ENCODE measurements around the gene FGF14. TPM values are rescaled to one million over a fixed set of nuclear protein-coding genes. Genes with fewer than 3 reads are reported as not detected.

Gene FGF14
- total and polyA plus RNA-seq, 2 donors (not counting 3 experiments of a cell fraction or from before 2014, with no cell fraction given) = not detected

DNA sequence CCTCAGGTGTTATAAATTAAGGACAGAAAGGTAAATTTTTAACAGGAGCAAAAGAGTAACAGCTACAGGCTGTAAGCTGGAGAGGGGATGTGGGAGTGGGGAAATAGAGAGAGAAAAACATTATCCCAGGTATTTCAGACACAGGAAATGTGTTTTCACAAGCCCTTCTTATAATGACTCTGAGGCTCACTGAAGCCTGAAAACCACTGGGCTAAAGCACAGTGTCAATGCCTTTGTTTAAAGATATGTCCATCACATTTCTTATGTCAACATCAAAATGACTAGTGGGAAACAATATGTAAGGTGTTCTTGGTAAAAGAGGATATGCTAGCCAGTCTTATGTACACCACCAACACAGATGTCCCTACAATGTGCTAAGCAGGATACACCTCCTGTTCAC, 365.9 kb downstream of the FGF14 start:
- no peaks in the 10 kb centered on the region for H4K20me1 ChIP-seq (replicated peaks; ENCODE audit: control insufficient read depth, extremely low read depth, insufficient read depth, low read length)
- no peak for TF ChIP-seq POLR2AphosphoS5 (IDR thresholded peaks at IDR 0.05; ENCODE audit: insufficient read depth, low read depth, low read length)
- no peak for TF ChIP-seq GATA2 (IDR thresholded peaks at IDR 0.05; ENCODE audit: insufficient read depth, insufficient read length, low read depth, low read length)
- no peak for TF ChIP-seq JUN (IDR thresholded peaks at IDR 0.05; ENCODE audit: borderline replicate concordance, insufficient read depth, insufficient read length, low read depth)
- TF ChIP-seq EZH2 (IDR thresholded peaks at IDR 0.05; ENCODE audit: borderline replicate concordance, low read depth, low read length, severe bottlenecking) = no peak
- no peak for TF ChIP-seq FOS (IDR thresholded peaks at IDR 0.05; ENCODE audit: borderline replicate concordance, insufficient read depth, low read length)
- TF ChIP-seq POLR2A (IDR thresholded peaks at IDR 0.05; ENCODE audit: low read depth, low read length) = no peak
- TF ChIP-seq, protein P1, sequence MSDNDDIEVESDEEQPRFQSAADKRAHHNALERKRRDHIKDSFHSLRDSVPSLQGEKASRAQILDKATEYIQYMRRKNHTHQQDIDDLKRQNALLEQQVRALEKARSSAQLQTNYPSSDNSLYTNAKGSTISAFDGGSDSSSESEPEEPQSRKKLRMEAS (IDR thresholded peaks at IDR 0.05; ENCODE audit: insufficient read depth, insufficient read length) = no peak
- no peak for TF ChIP-seq MYC (IDR thresholded peaks at IDR 0.05; ENCODE audit: low read depth, low read length)
- POLR2A ChIA-PET = no interaction called here
- FAIRE-seq (no peak), DNase-seq (ENCODE audit: low read depth, low spot score) (no peak)
- H2AFZ ChIP-seq (ENCODE audit: low read depth, low read length) = no peak overlapping the region
- dilution Hi-C loops (cut with MboI; ENCODE audit: extremely low pct_ligation_motif_present, low sequenced_read_pairs) (no loop called here), intact Hi-C loops (cut with micrococcal nuclease) (no loop called here)
- no peaks in the 10 kb centered on the region for H3K27me3 ChIP-seq (ENCODE audit: control insufficient read depth in 2 of 2, insufficient read depth in 2 of 2, low read length in 2 of 2)
- no peaks in the 10 kb centered on the region for H3K4me1 ChIP-seq (ENCODE audit: control insufficient read depth, extremely low read depth, insufficient read depth, low read length)
- CTCF ChIA-PET = no interaction called here
- no TSS peak for BruUV-seq (replicated peaks)
- no peaks in the 10 kb centered on the region for H3K9me1 ChIP-seq (replicated peaks; ENCODE audit: control insufficient read depth, extremely low read depth, insufficient read depth, low read length)
- H3K36me3 ChIP-seq (ENCODE audit: control insufficient read depth in 2 of 2, extremely low read depth in 1 of 2, insufficient read depth in 2 of 2, low read length in 2 of 2) = no peaks in the 10 kb centered on the region
- no peak overlapping the region for H3K4me3 ChIP-seq (replicated peaks in 1 of 3; ENCODE audit: insufficient read depth in 1 of 3, low read depth in 1 of 3, low read length in 3 of 3)
- H3K79me2 ChIP-seq (ENCODE audit: control insufficient read depth, insufficient read depth, low read length) = no peaks in the 10 kb centered on the region
- no peak overlapping the region for H3K4me2 ChIP-seq (ENCODE audit: insufficient read depth, low read length)
- H3K9me3 ChIP-seq (replicated peaks; ENCODE audit: control insufficient read depth, insufficient read depth, low read length) = no peaks in the 10 kb centered on the region
- H3K9ac ChIP-seq (replicated peaks; ENCODE audit: extremely low read depth, insufficient read depth, low read length) = no peak overlapping the region
- no peak overlapping the region for H3K27ac ChIP-seq (ENCODE audit: insufficient read depth, low read depth, low read length)

DNA sequence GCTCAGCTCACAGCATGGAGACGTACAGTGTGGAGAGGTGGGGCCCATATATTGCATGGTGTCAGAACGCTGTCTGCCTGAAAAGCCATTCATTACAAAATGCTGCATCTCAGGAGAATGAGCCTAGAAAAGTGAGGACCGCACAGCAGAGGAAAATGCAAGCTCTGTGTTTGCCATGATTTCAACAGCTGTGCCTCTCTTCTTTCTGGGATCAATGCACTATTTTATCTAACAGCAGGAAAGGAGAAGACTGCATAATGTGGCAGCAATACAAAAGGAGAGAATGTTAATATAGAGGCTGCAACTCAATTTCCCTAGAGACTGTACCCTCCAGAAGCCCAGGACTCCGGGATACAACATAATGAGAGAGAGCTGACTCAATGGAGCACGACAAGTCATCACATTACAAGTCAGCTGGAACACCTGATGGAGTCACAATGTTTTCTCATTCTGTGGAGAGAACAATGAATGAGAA, 368.0 kb downstream of the FGF14 start:
- dilution Hi-C loops (cut with MboI; ENCODE audit: extremely low pct_ligation_motif_present, low sequenced_read_pairs) (no loop called here), intact Hi-C loops (cut with micrococcal nuclease) (no loop called here)
- H2AFZ ChIP-seq (ENCODE audit: low read depth, low read length) = no peak overlapping the region
- H3K27ac ChIP-seq (ENCODE audit: insufficient read depth, low read depth, low read length) = no peak overlapping the region
- POLR2A ChIA-PET = no interaction called here
- FAIRE-seq (no peak), DNase-seq (ENCODE audit: low read depth, low spot score) (no peak)
- H3K4me1 ChIP-seq (ENCODE audit: control insufficient read depth, extremely low read depth, insufficient read depth, low read length) = no peaks in the 10 kb centered on the region
- H3K79me2 ChIP-seq (ENCODE audit: control insufficient read depth, insufficient read depth, low read length) = no peaks in the 10 kb centered on the region
- CTCF ChIA-PET = no interaction called here
- no peak overlapping the region for H3K4me3 ChIP-seq (replicated peaks in 1 of 3; ENCODE audit: insufficient read depth in 1 of 3, low read depth in 1 of 3, low read length in 3 of 3)
- no peaks in the 10 kb centered on the region for H3K9me1 ChIP-seq (replicated peaks; ENCODE audit: control insufficient read depth, extremely low read depth, insufficient read depth, low read length)
- H4K20me1 ChIP-seq (replicated peaks; ENCODE audit: control insufficient read depth, extremely low read depth, insufficient read depth, low read length) = no peaks in the 10 kb centered on the region
- no peak overlapping the region for H3K4me2 ChIP-seq (ENCODE audit: insufficient read depth, low read length)
- no TSS peak for BruUV-seq (replicated peaks)
- no peaks in the 10 kb centered on the region for H3K27me3 ChIP-seq (ENCODE audit: control insufficient read depth in 2 of 2, insufficient read depth in 2 of 2, low read length in 2 of 2)
- no peak overlapping the region for H3K9ac ChIP-seq (replicated peaks; ENCODE audit: extremely low read depth, insufficient read depth, low read length)
- no peaks in the 10 kb centered on the region for H3K36me3 ChIP-seq (ENCODE audit: control insufficient read depth in 2 of 2, extremely low read depth in 1 of 2, insufficient read depth in 2 of 2, low read length in 2 of 2)
- no peak for TF ChIP-seq POLR2AphosphoS5 (IDR thresholded peaks at IDR 0.05; ENCODE audit: insufficient read depth, low read depth, low read length)
- no peak for TF ChIP-seq EZH2 (IDR thresholded peaks at IDR 0.05; ENCODE audit: borderline replicate concordance, low read depth, low read length, severe bottlenecking)
- TF ChIP-seq POLR2A (IDR thresholded peaks at IDR 0.05; ENCODE audit: low read depth, low read length) = no peak
- no peak for TF ChIP-seq MYC (IDR thresholded peaks at IDR 0.05; ENCODE audit: low read depth, low read length)
- no peak for TF ChIP-seq JUN (IDR thresholded peaks at IDR 0.05; ENCODE audit: borderline replicate concordance, insufficient read depth, insufficient read length, low read depth)
- TF ChIP-seq, protein P2, sequence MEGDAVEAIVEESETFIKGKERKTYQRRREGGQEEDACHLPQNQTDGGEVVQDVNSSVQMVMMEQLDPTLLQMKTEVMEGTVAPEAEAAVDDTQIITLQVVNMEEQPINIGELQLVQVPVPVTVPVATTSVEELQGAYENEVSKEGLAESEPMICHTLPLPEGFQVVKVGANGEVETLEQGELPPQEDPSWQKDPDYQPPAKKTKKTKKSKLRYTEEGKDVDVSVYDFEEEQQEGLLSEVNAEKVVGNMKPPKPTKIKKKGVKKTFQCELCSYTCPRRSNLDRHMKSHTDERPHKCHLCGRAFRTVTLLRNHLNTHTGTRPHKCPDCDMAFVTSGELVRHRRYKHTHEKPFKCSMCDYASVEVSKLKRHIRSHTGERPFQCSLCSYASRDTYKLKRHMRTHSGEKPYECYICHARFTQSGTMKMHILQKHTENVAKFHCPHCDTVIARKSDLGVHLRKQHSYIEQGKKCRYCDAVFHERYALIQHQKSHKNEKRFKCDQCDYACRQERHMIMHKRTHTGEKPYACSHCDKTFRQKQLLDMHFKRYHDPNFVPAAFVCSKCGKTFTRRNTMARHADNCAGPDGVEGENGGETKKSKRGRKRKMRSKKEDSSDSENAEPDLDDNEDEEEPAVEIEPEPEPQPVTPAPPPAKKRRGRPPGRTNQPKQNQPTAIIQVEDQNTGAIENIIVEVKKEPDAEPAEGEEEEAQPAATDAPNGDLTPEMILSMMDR (IDR thresholded peaks at IDR 0.05; ENCODE audit: extremely low read depth in 1 of 2, insufficient read depth in 1 of 2, low read depth in 1 of 2, low read length in 2 of 2) = no peak
- TF ChIP-seq FOS (IDR thresholded peaks at IDR 0.05; ENCODE audit: borderline replicate concordance, insufficient read depth, low read length) = no peak
- TF ChIP-seq, protein P1 (IDR thresholded peaks at IDR 0.05; ENCODE audit: insufficient read depth, insufficient read length) = no peak
- no peak for TF ChIP-seq GATA2 (IDR thresholded peaks at IDR 0.05; ENCODE audit: insufficient read depth, insufficient read length, low read depth, low read length)
- H3K9me3 ChIP-seq (replicated peaks; ENCODE audit: control insufficient read depth, insufficient read depth, low read length) = no peaks in the 10 kb centered on the region
